PC-9 (cell line): Measurements from ENCODE around the gene CCER1. TPM values are rescaled to one million over a fixed set of nuclear protein-coding genes. Genes with fewer than 3 reads are reported as not detected.

Experiments
- BruUV-seq: library from RNA; stranded (reverse); fragments of 400-500 nt; replicated peaks from 2 replicates; lab custom pipeline; 2021; lab: Mats Ljungman, UMichigan
- CTCF ChIA-PET: fragments of 300-600 bp; sonication (Branson Sonifier 250); formaldehyde crosslinking; loops from one replicate; lab custom pipeline; 2022; ENCODE audit warnings: antibody characterized with exemption; lab: Charles Lee
- POLR2A ChIA-PET: fragments of 300-600 bp; sonication (Branson Sonifier 250); formaldehyde crosslinking; loops from one replicate; lab custom pipeline; 2022; ENCODE audit warnings: antibody characterized with exemption; ENCODE audit not compliant: unreplicated experiment; lab: Charles Lee
- DNase-seq, 2 experiments: peaks; one replicate each; pipeline versions ENCODE4 v3.0.0 to v3.0.0-alpha.2; 2015 to 2022; ENCODE audit warnings: mixed read lengths in 1 of 2
- H2AFZ ChIP-seq: fragments of 200-600 bp; sonication (generic); 2 replicates; pipeline ENCODE4 v1.8.1; 2017; ENCODE audit warnings: antibody characterized with exemption
- H3F3A ChIP-seq: fragments of 200-600 bp; sonication (generic); 2 replicates; pipeline ENCODE4 v1.8.1; 2017; ENCODE audit warnings: antibody characterized with exemption, mild to moderate bottlenecking, low read depth; ENCODE audit not compliant: insufficient read depth
- H3K27ac ChIP-seq: fragments of 200-600 bp; sonication (generic); 2 replicates; pipeline ENCODE4 v1.6.1; 2016; ENCODE audit warnings: mixed run types
- H3K27me3 ChIP-seq: fragments of 200-600 bp; sonication (generic); 2 replicates; pipeline ENCODE4 v1.6.1; 2016; ENCODE audit warnings: low read depth, mixed run types; ENCODE audit not compliant: insufficient read depth
- H3K36me3 ChIP-seq: fragments of 200-600 bp; sonication (generic); 2 replicates; pipeline ENCODE4 v1.6.1; 2016; ENCODE audit warnings: low read depth, mixed run types
- H3K4me1 ChIP-seq: fragments of 200-600 bp; sonication (generic); replicated peaks from 2 replicates; pipeline ENCODE4 v1.6.1; 2016; ENCODE audit warnings: mixed run types; ENCODE audit not compliant: insufficient read depth
- H3K4me2 ChIP-seq: fragments of 200-600 bp; sonication (generic); 2 replicates; pipeline ENCODE4 v1.6.1; 2017; ENCODE audit warnings: mixed run types
- H3K4me3 ChIP-seq: fragments of 200-600 bp; sonication (generic); 2 replicates; pipeline ENCODE4 v1.6.1; 2016; ENCODE audit warnings: mixed run types
- H3K79me2 ChIP-seq: fragments of 200-600 bp; sonication (generic); 2 replicates; pipeline ENCODE4 v1.6.1; 2017; ENCODE audit warnings: low read depth, mixed run types
- H3K9me2 ChIP-seq: fragments of 200-600 bp; sonication (generic); 2 replicates; pipeline ENCODE4 v1.8.1; 2017; ENCODE audit warnings: mild to moderate bottlenecking; ENCODE audit not compliant: insufficient read depth
- H3K9me3 ChIP-seq: fragments of 200-600 bp; sonication (generic); 2 replicates; pipeline ENCODE4 v1.8.1; 2016; ENCODE audit warnings: low read depth; ENCODE audit not compliant: insufficient read depth
- H4K20me1 ChIP-seq: fragments of 200-600 bp; sonication (generic); 2 replicates; pipeline ENCODE4 v1.8.1; 2017; ENCODE audit not compliant: insufficient read depth
- CTCF ChIP-seq: fragments of 200-600 bp; sonication (generic); conservative IDR thresholded peaks from 2 replicates; pipeline ENCODE4 v1.6.1; 2017; ENCODE audit warnings: mixed run types, antibody characterized with exemption, mild to moderate bottlenecking, moderate library complexity
- EZH2 ChIP-seq: fragments of 200-600 bp; sonication (generic); IDR thresholded peaks from 2 replicates; pipeline ENCODE4 v1.8.0; 2017; ENCODE audit warnings: antibody characterized with exemption, low read depth
- intact Hi-C: fragments of 100-400 bp; cut with micrococcal nuclease; formaldehyde crosslinking; loops from one replicate; pipeline ENCODE4 v1.10.0; 2022; ENCODE audit not compliant: unreplicated experiment
- total RNA-seq: library from RNA; stranded (reverse); gene quantifications from 2 replicates; pipeline ENCODE4 v1.2.3, GENCODE V29; 2021

Gene CCER1
- total RNA-seq, 1 experiment from 2014 or later: not detected

GRCh38 chr12:90969851-90970250, 14.9 kb upstream of the CCER1 start:
- BruUV-seq: no TSS peak
- Histone ChIP-seq H3K9me3 (no peaks in the 10 kb centered on the region; the same call in 1 of the 2 replicates), H3K4me3 (no peak overlapping the region), H3K79me2 (no peaks in the 10 kb centered on the region), H3K4me2 (no peak overlapping the region), H3K4me1 (no peaks in the 10 kb centered on the region), H3K36me3 (no peaks in the 10 kb centered on the region), H4K20me1 (no peaks in the 10 kb centered on the region), H3K27me3 (no peaks in the 10 kb centered on the region), H2AFZ (no peak overlapping the region), H3F3A (no peaks in the 10 kb centered on the region), H3K9me2 (no peaks in the 10 kb centered on the region), H3K27ac (no peak overlapping the region)
- intact Hi-C loops: loop anchor here (10.0 kb wide), 1 partner anchor 1685 kb away; no protein-coding TSS in a partner anchor
- POLR2A ChIA-PET: no interaction called here
- DNase-seq: no peak
- CTCF ChIA-PET: interaction anchor here (0.7 kb wide), 1 partner anchor 116 kb away, joined by 3 read pairs; no protein-coding TSS in a partner anchor
- TF ChIP-seq CTCF (no peak), EZH2 (no peak)

GRCh38 chr12:90969346-90969745, 14.4 kb upstream of the CCER1 start:
- no peaks in the 10 kb centered on the region; the same call in 1 of the 2 replicates for H3K9me3 ChIP-seq
- TF ChIP-seq EZH2 (no peak), CTCF (no peak)
- no peaks in the 10 kb centered on the region for H3K9me2 ChIP-seq
- intact Hi-C loops: no loop called here
- no peaks in the 10 kb centered on the region for H3F3A ChIP-seq
- no peak overlapping the region for H3K27ac ChIP-seq
- H3K4me3 ChIP-seq: no peak overlapping the region
- DNase-seq: no peak
- H3K4me2 ChIP-seq: no peak overlapping the region
- ChIA-PET CTCF (interaction anchor here (0.7 kb wide), 1 partner anchor 115 kb away, joined by 3 read pairs; no protein-coding TSS in a partner anchor), POLR2A (no interaction called here)
- H3K27me3 ChIP-seq: no peaks in the 10 kb centered on the region
- H3K79me2 ChIP-seq: no peaks in the 10 kb centered on the region
- H2AFZ ChIP-seq: no peak overlapping the region
- H3K4me1 ChIP-seq: no peaks in the 10 kb centered on the region
- H4K20me1 ChIP-seq: no peaks in the 10 kb centered on the region
- no peaks in the 10 kb centered on the region for H3K36me3 ChIP-seq
- no TSS peak for BruUV-seq

- H3K79me2 ChIP-seq: no peaks in the 10 kb centered on the region
- H3K9me3 ChIP-seq: no peaks in the 10 kb centered on the region; the same call in 1 of the 2 replicates
- H3K36me3 ChIP-seq: no peaks in the 10 kb centered on the region
- POLR2A ChIA-PET: no interaction called here
- TF ChIP-seq EZH2: no peak
- DNase-seq: no peak
- no peaks in the 10 kb centered on the region for H3K9me2 ChIP-seq
- no peak overlapping the region for H2AFZ ChIP-seq
- CTCF ChIA-PET: no interaction called here
- intact Hi-C loops: no loop called here
- H3K4me3 ChIP-seq: no peak overlapping the region
- BruUV-seq: no TSS peak
- no peak overlapping the region for H3K4me2 ChIP-seq
- no peaks in the 10 kb centered on the region for H3K27me3 ChIP-seq
- no peaks in the 10 kb centered on the region for H3F3A ChIP-seq
- H3K27ac ChIP-seq: no peak overlapping the region
- H4K20me1 ChIP-seq: no peaks in the 10 kb centered on the region
- H3K4me1 ChIP-seq: no peaks in the 10 kb centered on the region
Observed at GRCh38 chr12:90965204-90965603, 10.2 kb upstream of the CCER1 start.

GRCh38 chr12:90964616-90965015, 9.6 kb upstream of the CCER1 start:
- Histone ChIP-seq H3K4me1 (no peaks in the 10 kb centered on the region), H3K27ac (no peak overlapping the region), H3K9me3 (no peaks in the 10 kb centered on the region), H3K4me2 (no peak overlapping the region), H3K36me3 (no peaks in the 10 kb centered on the region), H3K27me3 (no peaks in the 10 kb centered on the region), H3K79me2 (no peaks in the 10 kb centered on the region), H3K4me3 (no peak overlapping the region), H4K20me1 (no peaks in the 10 kb centered on the region), H2AFZ (no peak overlapping the region), H3F3A (no peaks in the 10 kb centered on the region), H3K9me2 (no peaks in the 10 kb centered on the region)
- DNase-seq: no peak
- ChIA-PET POLR2A (no interaction called here), CTCF (no interaction called here)
- BruUV-seq: no TSS peak
- intact Hi-C loops: no loop called here
- TF ChIP-seq EZH2: no peak
- no peak for TF ChIP-seq CTCF
